ENCODE data around the gene NUP107.

The NUP107 gene

DNA sequence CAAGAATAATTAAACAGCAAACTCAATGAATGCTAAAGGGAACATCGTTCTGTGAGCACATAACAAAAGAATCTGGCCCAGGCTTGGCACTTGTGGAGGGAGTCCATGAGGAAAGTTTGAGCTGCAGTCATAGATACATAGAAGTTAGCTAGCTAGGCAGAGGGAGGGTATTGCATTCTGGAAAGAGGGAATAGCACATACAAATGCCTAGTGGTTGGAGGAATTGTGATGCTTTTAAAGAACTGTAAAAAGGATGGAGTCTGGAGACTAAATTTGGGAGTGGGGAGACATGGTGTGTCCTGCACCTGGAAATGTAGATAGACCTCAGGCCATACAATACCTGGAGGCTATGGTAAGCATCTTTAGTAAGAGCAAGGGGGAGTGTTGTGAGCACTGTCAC, 83.2 kb downstream of the NUP107 start:
- Histone ChIP-seq H3K9me3 (ENCODE audit: control insufficient read depth in 1 of 2, low read length in 2 of 2) (no peaks in the 10 kb centered on the region), H3K9ac (ENCODE audit: low read depth in 1 of 2, low read length in 2 of 2) (no peak overlapping the region), H3K4me1 (ENCODE audit: control insufficient read depth in 1 of 2, insufficient read depth in 2 of 2, low read length in 2 of 2) (no peaks in the 10 kb centered on the region), H3K27ac (ENCODE audit: low read depth, low read length) (no peak overlapping the region), H3K27me3 (ENCODE audit: control insufficient read depth in 1 of 2, insufficient read depth in 2 of 2, low read length in 2 of 2) (no peaks in the 10 kb centered on the region), H3K36me3 (ENCODE audit: control insufficient read depth in 1 of 2, insufficient read depth in 2 of 2, low read length in 2 of 2) (no peaks in the 10 kb centered on the region), H3K4me3 (ENCODE audit: low read depth in 1 of 2, low read length in 2 of 2) (no peak overlapping the region)

DNA sequence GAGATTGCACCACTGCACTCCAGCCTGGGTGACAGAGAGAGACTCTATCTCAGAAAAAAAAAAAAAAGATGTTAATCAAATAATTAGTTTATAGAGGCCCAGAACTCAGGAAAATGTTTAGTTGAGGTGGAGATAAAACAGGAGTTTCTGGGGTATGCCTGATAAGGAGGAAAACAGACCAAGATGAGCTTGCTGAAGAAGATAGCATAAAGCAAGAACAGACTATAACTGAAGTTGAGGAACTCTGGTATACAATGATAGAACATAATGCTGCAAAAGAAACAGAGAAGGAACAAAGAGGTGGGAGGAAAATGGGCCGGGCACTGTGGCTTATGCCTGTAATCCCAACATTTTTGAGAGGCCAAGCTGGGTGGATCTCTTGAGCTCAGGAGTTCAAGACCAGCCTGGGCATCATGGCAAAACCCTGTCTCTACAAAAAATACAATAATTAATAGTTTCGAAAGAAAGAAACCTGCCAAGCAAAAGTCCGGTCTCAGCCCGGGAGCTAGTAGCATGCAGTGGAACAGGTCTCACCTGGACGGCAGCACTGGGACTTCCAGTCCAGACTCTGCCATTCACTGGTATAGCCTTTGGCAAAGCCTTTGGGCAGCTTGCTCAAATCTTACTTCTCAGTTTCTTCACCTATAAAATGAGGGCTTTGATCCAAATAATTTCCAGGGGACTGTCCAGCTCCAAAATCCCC, 84.6 kb downstream of the NUP107 start:
- Histone ChIP-seq H3K27ac (ENCODE audit: low read depth, low read length) (no peak overlapping the region), H3K9me3 (ENCODE audit: control insufficient read depth in 1 of 2, low read length in 2 of 2) (no peaks in the 10 kb centered on the region), H3K4me1 (ENCODE audit: control insufficient read depth in 1 of 2, insufficient read depth in 2 of 2, low read length in 2 of 2) (no peaks in the 10 kb centered on the region), H3K36me3 (ENCODE audit: control insufficient read depth in 1 of 2, insufficient read depth in 2 of 2, low read length in 2 of 2) (no peaks in the 10 kb centered on the region), H3K27me3 (ENCODE audit: control insufficient read depth in 1 of 2, insufficient read depth in 2 of 2, low read length in 2 of 2) (no peaks in the 10 kb centered on the region), H3K4me3 (ENCODE audit: low read depth in 1 of 2, low read length in 2 of 2) (no peak overlapping the region), H3K9ac (ENCODE audit: low read depth in 1 of 2, low read length in 2 of 2) (no peak overlapping the region)

DNA sequence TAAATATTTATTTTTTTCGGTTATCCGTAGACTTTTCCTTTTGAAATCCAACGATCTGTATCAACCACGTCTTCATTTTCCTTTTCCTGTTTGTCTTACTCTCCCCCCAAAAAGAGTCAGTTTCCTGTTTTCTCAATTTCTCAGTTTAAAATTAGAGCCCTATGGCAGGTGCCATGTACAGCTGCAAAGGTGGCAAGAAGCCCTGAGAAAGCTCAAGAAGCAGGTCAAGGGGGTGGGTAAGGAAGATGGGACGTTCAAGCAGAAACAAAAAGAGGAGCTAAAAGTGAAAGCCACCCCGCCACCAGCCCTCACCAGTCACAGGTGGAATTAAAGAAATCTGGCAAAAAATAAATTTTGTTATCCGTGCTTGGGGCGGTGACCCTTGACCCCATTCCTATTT, 85.9 kb downstream of the NUP107 start:
- H3K27me3 ChIP-seq (ENCODE audit: control insufficient read depth in 1 of 2, insufficient read depth in 2 of 2, low read length in 2 of 2) = no peaks in the 10 kb centered on the region
- no peak overlapping the region for H3K27ac ChIP-seq (ENCODE audit: low read depth, low read length)
- no peaks in the 10 kb centered on the region for H3K4me1 ChIP-seq (ENCODE audit: control insufficient read depth in 1 of 2, insufficient read depth in 2 of 2, low read length in 2 of 2)
- H3K4me3 ChIP-seq (ENCODE audit: low read depth in 1 of 2, low read length in 2 of 2) = no peak overlapping the region
- no peak overlapping the region for H3K9ac ChIP-seq (ENCODE audit: low read depth in 1 of 2, low read length in 2 of 2)
- H3K9me3 ChIP-seq (ENCODE audit: control insufficient read depth in 1 of 2, low read length in 2 of 2) = no peaks in the 10 kb centered on the region
- no peaks in the 10 kb centered on the region for H3K36me3 ChIP-seq (ENCODE audit: control insufficient read depth in 1 of 2, insufficient read depth in 2 of 2, low read length in 2 of 2)

GRCh38 chr12:68773582-68773981, 86.8 kb downstream of the NUP107 start:
- Histone ChIP-seq H3K9me3 (ENCODE audit: control insufficient read depth in 1 of 2, low read length in 2 of 2) (no peaks in the 10 kb centered on the region), H3K27me3 (ENCODE audit: control insufficient read depth in 1 of 2, insufficient read depth in 2 of 2, low read length in 2 of 2) (no peaks in the 10 kb centered on the region), H3K9ac (ENCODE audit: low read depth in 1 of 2, low read length in 2 of 2) (no peak overlapping the region), H3K27ac (ENCODE audit: low read depth, low read length) (no peak overlapping the region), H3K36me3 (ENCODE audit: control insufficient read depth in 1 of 2, insufficient read depth in 2 of 2, low read length in 2 of 2) (no peaks in the 10 kb centered on the region), H3K4me1 (ENCODE audit: control insufficient read depth in 1 of 2, insufficient read depth in 2 of 2, low read length in 2 of 2) (no peaks in the 10 kb centered on the region), H3K4me3 (ENCODE audit: low read depth in 1 of 2, low read length in 2 of 2) (no peak overlapping the region)

GRCh38 chr12:68775121-68775630, 88.4 kb downstream of the NUP107 start:
- Histone ChIP-seq H3K4me1 (ENCODE audit: control insufficient read depth in 1 of 2, insufficient read depth in 2 of 2, low read length in 2 of 2) (no peaks in the 10 kb centered on the region), H3K9ac (ENCODE audit: low read depth in 1 of 2, low read length in 2 of 2) (no peak overlapping the region), H3K9me3 (ENCODE audit: control insufficient read depth in 1 of 2, low read length in 2 of 2) (no peaks in the 10 kb centered on the region), H3K27ac (ENCODE audit: low read depth, low read length) (no peak overlapping the region), H3K36me3 (ENCODE audit: control insufficient read depth in 1 of 2, insufficient read depth in 2 of 2, low read length in 2 of 2) (no peaks in the 10 kb centered on the region), H3K4me3 (ENCODE audit: low read depth in 1 of 2, low read length in 2 of 2) (no peak overlapping the region), H3K27me3 (ENCODE audit: control insufficient read depth in 1 of 2, insufficient read depth in 2 of 2, low read length in 2 of 2) (no peaks in the 10 kb centered on the region)

DNA sequence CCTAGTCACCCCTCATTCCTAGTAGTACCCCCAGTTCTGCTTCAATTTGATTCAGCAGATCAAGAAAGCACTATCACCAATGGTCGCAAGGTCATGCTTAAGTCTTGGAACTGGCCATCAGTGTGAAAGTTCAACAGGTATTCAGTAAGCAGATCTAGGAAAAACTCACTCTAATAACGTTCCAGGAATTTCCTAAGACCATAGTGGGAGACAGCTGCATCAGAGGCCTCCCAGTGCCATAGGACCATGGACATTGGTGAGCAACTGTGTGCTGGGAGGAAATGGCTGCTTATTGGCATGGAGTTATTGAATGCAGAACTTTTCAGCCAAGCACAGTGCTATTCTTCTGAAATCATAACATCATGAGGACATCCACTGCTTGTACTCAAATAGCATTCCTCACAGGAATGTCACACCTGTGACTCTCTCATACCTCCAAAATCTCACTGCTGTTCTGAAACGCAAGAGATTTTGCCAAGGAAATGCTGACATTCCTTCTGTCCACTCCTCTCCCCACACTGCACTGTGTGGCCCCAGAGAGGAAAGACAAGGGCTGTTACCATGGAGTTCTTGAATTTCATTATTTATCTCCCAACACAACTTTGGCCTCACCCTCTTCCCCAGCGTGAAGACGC, 90.3 kb downstream of the NUP107 start:
- no peak overlapping the region for H3K4me3 ChIP-seq (ENCODE audit: low read depth in 1 of 2, low read length in 2 of 2)
- no peaks in the 10 kb centered on the region for H3K9me3 ChIP-seq (ENCODE audit: control insufficient read depth in 1 of 2, low read length in 2 of 2)

DNA sequence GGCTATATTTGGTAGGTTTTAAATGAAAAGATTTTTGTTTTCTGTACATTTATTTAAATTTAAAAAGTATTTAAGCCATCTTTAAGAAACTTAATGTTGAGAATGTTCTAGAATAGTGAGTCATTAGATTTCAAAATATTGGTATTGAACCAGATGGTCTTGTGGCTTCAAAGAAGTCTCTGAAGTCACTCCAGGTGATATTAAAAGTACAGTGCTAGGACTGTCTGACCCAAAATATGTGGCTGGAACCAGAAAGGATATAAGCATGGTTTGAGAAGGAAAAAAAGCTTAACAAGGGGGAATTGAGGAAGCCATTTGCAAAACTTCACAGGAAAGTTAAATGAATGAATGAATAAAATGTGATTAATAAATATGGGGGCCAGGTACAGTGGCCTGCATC, 92.5 kb downstream of the NUP107 start:
- H3K4me1 ChIP-seq (ENCODE audit: control insufficient read depth in 1 of 2, insufficient read depth in 2 of 2, low read length in 2 of 2) = no peaks in the 10 kb centered on the region
- H3K9ac ChIP-seq (ENCODE audit: low read depth in 1 of 2, low read length in 2 of 2) = no peak overlapping the region
- no peak overlapping the region for H3K27ac ChIP-seq (ENCODE audit: low read depth, low read length)
- no peaks in the 10 kb centered on the region for H3K36me3 ChIP-seq (ENCODE audit: control insufficient read depth in 1 of 2, insufficient read depth in 2 of 2, low read length in 2 of 2)
- H3K9me3 ChIP-seq (ENCODE audit: control insufficient read depth in 1 of 2, low read length in 2 of 2) = no peaks in the 10 kb centered on the region
- no peaks in the 10 kb centered on the region for H3K27me3 ChIP-seq (ENCODE audit: control insufficient read depth in 1 of 2, insufficient read depth in 2 of 2, low read length in 2 of 2)
- H3K4me3 ChIP-seq (ENCODE audit: low read depth in 1 of 2, low read length in 2 of 2) = no peak overlapping the region

More for the DNA sequence above, 90.3 kb downstream of the NUP107 start:
- Histone ChIP-seq H3K9ac (ENCODE audit: low read depth in 1 of 2, low read length in 2 of 2) (no peak overlapping the region), H3K36me3 (ENCODE audit: control insufficient read depth in 1 of 2, insufficient read depth in 2 of 2, low read length in 2 of 2) (no peaks in the 10 kb centered on the region), H3K27ac (ENCODE audit: low read depth, low read length) (no peak overlapping the region), H3K27me3 (ENCODE audit: control insufficient read depth in 1 of 2, insufficient read depth in 2 of 2, low read length in 2 of 2) (no peaks in the 10 kb centered on the region), H3K4me1 (ENCODE audit: control insufficient read depth in 1 of 2, insufficient read depth in 2 of 2, low read length in 2 of 2) (no peaks in the 10 kb centered on the region)

DNA sequence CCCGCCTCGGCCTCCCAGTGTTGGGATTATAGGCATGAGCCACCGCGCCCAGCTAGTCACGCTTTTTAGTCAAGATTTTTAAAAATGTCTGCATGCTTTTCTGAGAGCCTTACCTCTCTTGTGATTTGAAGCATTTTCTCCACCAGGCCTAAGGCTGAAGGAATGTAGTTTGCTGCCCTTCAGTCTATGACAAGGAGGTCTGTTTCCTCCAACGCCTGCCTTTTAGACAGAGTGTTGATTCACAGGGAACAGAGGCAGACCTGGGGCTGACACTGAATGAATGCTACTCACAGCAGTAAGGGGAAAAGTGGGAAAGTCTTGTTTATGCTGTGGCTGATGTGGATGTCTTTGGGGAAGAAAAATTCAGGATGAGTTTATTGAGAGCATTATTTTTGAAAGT, 94.0 kb downstream of the NUP107 start:
- Histone ChIP-seq H3K4me3 (ENCODE audit: low read depth in 1 of 2, low read length in 2 of 2) (no peak overlapping the region), H3K9me3 (ENCODE audit: control insufficient read depth in 1 of 2, low read length in 2 of 2) (no peaks in the 10 kb centered on the region), H3K36me3 (ENCODE audit: control insufficient read depth in 1 of 2, insufficient read depth in 2 of 2, low read length in 2 of 2) (no peaks in the 10 kb centered on the region), H3K27me3 (ENCODE audit: control insufficient read depth in 1 of 2, insufficient read depth in 2 of 2, low read length in 2 of 2) (no peaks in the 10 kb centered on the region), H3K4me1 (ENCODE audit: control insufficient read depth in 1 of 2, insufficient read depth in 2 of 2, low read length in 2 of 2) (peaks cover 3 to 6% of the 10 kb centered on the region in 2 donors), H3K9ac (ENCODE audit: low read depth in 1 of 2, low read length in 2 of 2) (no peak overlapping the region), H3K27ac (ENCODE audit: low read depth, low read length) (no peak overlapping the region)

- no peaks in the 10 kb centered on the region for H3K9me3 ChIP-seq (ENCODE audit: control insufficient read depth in 1 of 2, low read length in 2 of 2)
- H3K9ac ChIP-seq (ENCODE audit: low read depth in 1 of 2, low read length in 2 of 2) = no peak overlapping the region
- no peaks in the 10 kb centered on the region for H3K27me3 ChIP-seq (ENCODE audit: control insufficient read depth in 1 of 2, insufficient read depth in 2 of 2, low read length in 2 of 2)
- peaks cover 7% of the 10 kb centered on the region in 2 donors for H3K4me1 ChIP-seq (ENCODE audit: control insufficient read depth in 1 of 2, insufficient read depth in 2 of 2, low read length in 2 of 2)
- no peak overlapping the region for H3K4me3 ChIP-seq (ENCODE audit: low read depth in 1 of 2, low read length in 2 of 2)
- no peaks in the 10 kb centered on the region for H3K36me3 ChIP-seq (ENCODE audit: control insufficient read depth in 1 of 2, insufficient read depth in 2 of 2, low read length in 2 of 2)
- H3K27ac ChIP-seq (ENCODE audit: low read depth, low read length) = no peak overlapping the region
Measured at GRCh38 chr12:68781728-68782127, 95.0 kb downstream of the NUP107 start.

GRCh38 chr12:68784015-68784414, 97.2 kb downstream of the NUP107 start:
- no peaks in the 10 kb centered on the region for H3K36me3 ChIP-seq (ENCODE audit: control insufficient read depth in 1 of 2, insufficient read depth in 2 of 2, low read length in 2 of 2)
- H3K27ac ChIP-seq (ENCODE audit: low read depth, low read length) = no peak overlapping the region
- no peak overlapping the region for H3K4me3 ChIP-seq (ENCODE audit: low read depth in 1 of 2, low read length in 2 of 2)
- H3K4me1 ChIP-seq (ENCODE audit: control insufficient read depth in 1 of 2, insufficient read depth in 2 of 2, low read length in 2 of 2) = peaks cover 7 to 11% of the 10 kb centered on the region in 2 donors
- H3K27me3 ChIP-seq (ENCODE audit: control insufficient read depth in 1 of 2, insufficient read depth in 2 of 2, low read length in 2 of 2) = no peaks in the 10 kb centered on the region
- H3K9ac ChIP-seq (ENCODE audit: low read depth in 1 of 2, low read length in 2 of 2) = no peak overlapping the region
- no peaks in the 10 kb centered on the region for H3K9me3 ChIP-seq (ENCODE audit: control insufficient read depth in 1 of 2, low read length in 2 of 2)

Data from duodenal mucosa (tissue), 2 donors.